SK-N-MC (cell line): Measurements from ENCODE around the gene IRGM.
"Not testable (repeated sequence)": the region's sequence is repeated elsewhere in the genome, so short reads cannot be mapped to it uniquely, and the experiment has no call there.

Source experiments
- DNase-seq: peaks from one replicate; pipeline ENCODE4 v3.0.0-alpha.2; 2011; ENCODE audit warnings: low read depth, low spot score
- H3K27ac ChIP-seq: fragments of 200-600 bp; sonication (generic); 2 replicates; pipeline ENCODE4 v1.5.1; 2016; ENCODE audit warnings: mixed run types
- H3K36me3 ChIP-seq: fragments of 200-600 bp; sonication (generic); 2 replicates; pipeline ENCODE4 v1.6.1; 2017; ENCODE audit warnings: antibody characterized with exemption, low read length, mixed read lengths; ENCODE audit not compliant: insufficient read depth
- H3K4me3 ChIP-seq: fragments of 200-600 bp; sonication (generic); 2 replicates; pipeline ENCODE4 v1.5.1; 2016
- H3K9ac ChIP-seq: fragments of 200-600 bp; sonication (generic); 2 replicates; pipeline ENCODE4 v1.8.0; 2017; ENCODE audit warnings: mixed run types, mixed read lengths; ENCODE audit not compliant: insufficient read length
- H3K9me3 ChIP-seq: fragments of 200-600 bp; sonication (generic); 2 replicates; pipeline ENCODE4 v1.6.1; 2017; ENCODE audit warnings: low read depth, mild to moderate bottlenecking, antibody characterized with exemption, low read length, moderate library complexity, mixed read lengths
- EZH2 ChIP-seq: fragments of 200-600 bp; sonication (generic); IDR thresholded peaks from one replicate; pipeline ENCODE4 v1.6.1; 2017; ENCODE audit warnings: antibody characterized with exemption
- FOXP2 ChIP-seq: optimal IDR thresholded peaks from 2 replicates; pipeline ENCODE3; 2011; ENCODE audit warnings: mild to moderate bottlenecking, moderate library complexity; ENCODE audit not compliant: insufficient read depth; ENCODE audit errors: extremely low read length, control extremely low read depth
- POLR2AphosphoS5 ChIP-seq: IDR thresholded peaks from 2 replicates; pipeline ENCODE4 v1.6.1; 2012; ENCODE audit warnings: mild to moderate bottlenecking, low read depth, low read length, borderline replicate concordance

IRGM gene

GRCh38 chr5:150846308-150846653 is at the start of gene IRGM:
TSS of gene IRGM (plus strand) at chr5:150846521. CDS start at chr5:150848124, 1,603 bp downstream.
- H3K4me3 ChIP-seq, DNase-seq, H3K36me3 ChIP-seq, H3K9ac ChIP-seq, H3K9me3 ChIP-seq, H3K27ac ChIP-seq: not testable (repeated sequence)

- H3K4me3 ChIP-seq: no peak overlapping the region
- TF ChIP-seq POLR2AphosphoS5 (no peak), FOXP2 (no peak), EZH2 (no peak)
- H3K36me3 ChIP-seq: no peaks in the 10 kb centered on the region
- DNase-seq: no peak
- no peak overlapping the region for H3K9ac ChIP-seq
- no peaks in the 10 kb centered on the region for H3K9me3 ChIP-seq
- no peak overlapping the region for H3K27ac ChIP-seq
Measured at GRCh38 chr5:150797384-150797783, 48.9 kb upstream of the IRGM start.

GRCh38 chr5:150801117-150801927 is 45.0 kb upstream of the IRGM start:
- H3K27ac ChIP-seq: no peak overlapping the region
- peak overlapping the region; percentile 18 for H3K9ac ChIP-seq

GRCh38 chr5:150804388-150804787 is 41.9 kb upstream of the IRGM start:
- no peaks in the 10 kb centered on the region for H3K9me3 ChIP-seq
- no peak overlapping the region for H3K9ac ChIP-seq
- no peaks in the 10 kb centered on the region for H3K36me3 ChIP-seq
- H3K4me3 ChIP-seq: no peak overlapping the region
- TF ChIP-seq POLR2AphosphoS5: no peak
- no peak for TF ChIP-seq FOXP2
- no peak for TF ChIP-seq EZH2
- no peak overlapping the region for H3K27ac ChIP-seq
- no peak for DNase-seq

More at GRCh38 chr5:150801117-150801927, 45.0 kb upstream of the IRGM start:
- TF ChIP-seq FOXP2 (no peak), EZH2 (no peak), POLR2AphosphoS5 (no peak)
- Histone ChIP-seq H3K9me3 (no peaks in the 10 kb centered on the region), H3K4me3 (peak overlapping the region; percentile 73), H3K36me3 (no peaks in the 10 kb centered on the region)
- DNase-seq: peak; percentile 67

GRCh38 chr5:150809363-150809762 is 37.0 kb upstream of the IRGM start:
- DNase-seq: no peak
- Histone ChIP-seq H3K36me3 (no peaks in the 10 kb centered on the region), H3K4me3 (no peak overlapping the region), H3K27ac (no peak overlapping the region), H3K9ac (no peak overlapping the region), H3K9me3 (no peaks in the 10 kb centered on the region)
- TF ChIP-seq EZH2 (no peak), POLR2AphosphoS5 (no peak), FOXP2 (no peak)

GRCh38 chr5:150815010-150815409 is 31.3 kb upstream of the IRGM start:
- Histone ChIP-seq H3K4me3 (no peak overlapping the region), H3K27ac (no peak overlapping the region), H3K9ac (no peak overlapping the region), H3K9me3 (no peaks in the 10 kb centered on the region), H3K36me3 (no peaks in the 10 kb centered on the region)
- TF ChIP-seq EZH2 (no peak), POLR2AphosphoS5 (no peak), FOXP2 (no peak)
- DNase-seq: no peak

- DNase-seq: no peak
- Histone ChIP-seq H3K9ac (no peak overlapping the region), H3K27ac (no peak overlapping the region), H3K4me3 (no peak overlapping the region), H3K9me3 (no peaks in the 10 kb centered on the region), H3K36me3 (no peaks in the 10 kb centered on the region)
- TF ChIP-seq POLR2AphosphoS5: no peak
- TF ChIP-seq FOXP2: no peak
- no peak for TF ChIP-seq EZH2
Measured at GRCh38 chr5:150816946-150817345, 29.4 kb upstream of the IRGM start.

- Histone ChIP-seq H3K27ac (no peak overlapping the region), H3K9ac (no peak overlapping the region), H3K4me3 (no peak overlapping the region), H3K36me3 (no peaks in the 10 kb centered on the region), H3K9me3 (peaks cover 3% of the 10 kb centered on the region; the same call in 1 of the 2 replicates)
- TF ChIP-seq FOXP2 (no peak), POLR2AphosphoS5 (no peak), EZH2 (no peak)
- no peak for DNase-seq
Measured at GRCh38 chr5:150829744-150830143, 16.6 kb upstream of the IRGM start.

GRCh38 chr5:150831821-150832220 is 14.5 kb upstream of the IRGM start:
- H3K36me3 ChIP-seq, DNase-seq, H3K27ac ChIP-seq, H3K9me3 ChIP-seq, H3K9ac ChIP-seq, H3K4me3 ChIP-seq: not testable (repeated sequence)

- TF ChIP-seq FOXP2 (no peak), POLR2AphosphoS5 (no peak), EZH2 (no peak)
- Histone ChIP-seq H3K9ac (no peak overlapping the region), H3K4me3 (no peak overlapping the region), H3K9me3 (no peaks in the 10 kb centered on the region; the same call in 1 of the 2 replicates), H3K27ac (no peak overlapping the region), H3K36me3 (no peaks in the 10 kb centered on the region)
- DNase-seq: no peak
Measured at GRCh38 chr5:150836064-150836463, 10.3 kb upstream of the IRGM start.
